HepG2 (cell line): ENCODE measurements around the gene COG1. TPM values are rescaled to one million over a fixed set of nuclear protein-coding genes. Genes with fewer than 3 reads are reported as not detected.

Experiments
- ARNT2 ChIP-seq: sonication (generic); formaldehyde crosslinking; IDR thresholded peaks from 2 replicates; pipeline ENCODE4 v1.8.0; 2022; ENCODE audit warnings: mild to moderate bottlenecking, low read depth, missing genetic modification reagents, moderate library complexity
- CSRNP1 ChIP-seq: sonication (generic); formaldehyde crosslinking; IDR thresholded peaks from 2 replicates; pipeline ENCODE4 v1.8.1; 2023; ENCODE audit warnings: mild to moderate bottlenecking, missing genetic modification reagents
- DMAP1 ChIP-seq: IDR thresholded peaks from 2 replicates; pipeline ENCODE4 v1.6.1; 2016
- FOSL1 ChIP-seq: sonication (generic); formaldehyde crosslinking; IDR thresholded peaks from 2 replicates; pipeline ENCODE4 v1.9.0; 2021; ENCODE audit warnings: missing genetic modification reagents, borderline replicate concordance
- GATAD2A ChIP-seq: IDR thresholded peaks from 2 replicates; pipeline ENCODE4 v1.6.1; 2016
- GLI4 ChIP-seq: sonication (generic); formaldehyde crosslinking; IDR thresholded peaks from 2 replicates; pipeline ENCODE4 v1.5.1; 2020; ENCODE audit warnings: missing genetic modification reagents, mild to moderate bottlenecking, moderate library complexity, borderline replicate concordance
- GMEB1 ChIP-seq: sonication (generic); formaldehyde crosslinking; IDR thresholded peaks from 2 replicates; pipeline ENCODE4 v1.5.1; 2020; ENCODE audit warnings: missing genetic modification reagents, mild to moderate bottlenecking, borderline replicate concordance
- HDAC2 ChIP-seq: sonication (generic); formaldehyde crosslinking; IDR thresholded peaks from 2 replicates; pipeline ENCODE4 v1.4.0; 2020; ENCODE audit warnings: missing genetic modification reagents
- HNRNPK ChIP-seq: fragments of 200-400 bp; formaldehyde crosslinking; IDR thresholded peaks from 2 replicates; pipeline ENCODE4 v1.6.1; 2018; ENCODE audit warnings: low read length, low read depth, moderate library complexity, mild to moderate bottlenecking; ENCODE audit not compliant: poor library complexity, severe bottlenecking
- IRF2 ChIP-seq: IDR thresholded peaks from 2 replicates; pipeline ENCODE4 v1.6.1; 2018; ENCODE audit warnings: missing genetic modification reagents, missing compliant biosample characterization
- SAP130 ChIP-seq: IDR thresholded peaks from 2 replicates; pipeline ENCODE4 v1.6.1; 2016; ENCODE audit warnings: low read depth
- SMC3 ChIP-seq: IDR thresholded peaks from 2 replicates; pipeline ENCODE4 v1.6.1; 2011; ENCODE audit warnings: low read length, improper control_type of control experiment
- SOX5 ChIP-seq: IDR thresholded peaks from 2 replicates; pipeline ENCODE4 v1.6.1; 2016; ENCODE audit warnings: borderline replicate concordance
- STAG1 ChIP-seq: sonication (generic); formaldehyde crosslinking; IDR thresholded peaks from 2 replicates; pipeline ENCODE4 v1.4.0; 2020; ENCODE audit warnings: missing genetic modification reagents
- TEAD2 ChIP-seq: sonication (generic); formaldehyde crosslinking; IDR thresholded peaks from 2 replicates; pipeline ENCODE4 v1.9.0; 2021; ENCODE audit warnings: missing genetic modification reagents
- TMF1 ChIP-seq: sonication (generic); formaldehyde crosslinking; IDR thresholded peaks from 2 replicates; pipeline ENCODE4 v1.8.1; 2022; ENCODE audit warnings: low read depth, missing genetic modification reagents
- ZBTB7B ChIP-seq: sonication (generic); formaldehyde crosslinking; IDR thresholded peaks from 2 replicates; pipeline ENCODE4 v1.4.0; 2020; ENCODE audit warnings: missing genetic modification reagents
- ZFY ChIP-seq: sonication (generic); formaldehyde crosslinking; IDR thresholded peaks from 2 replicates; pipeline ENCODE4 v1.4.0; 2020; ENCODE audit warnings: missing genetic modification reagents
- ZMAT3 ChIP-seq: sonication (generic); formaldehyde crosslinking; conservative IDR thresholded peaks from 2 replicates; pipeline ENCODE4 v1.7.0; 2021; ENCODE audit warnings: missing genetic modification reagents
- ZNF20 ChIP-seq: sonication (generic); formaldehyde crosslinking; IDR thresholded peaks from 2 replicates; pipeline ENCODE4 v1.4.0; 2020; ENCODE audit warnings: mild to moderate bottlenecking, moderate library complexity, missing genetic modification reagents
- ZNF781 ChIP-seq: sonication (generic); formaldehyde crosslinking; IDR thresholded peaks from 2 replicates; pipeline ENCODE4 v1.5.1; 2020; ENCODE audit warnings: borderline replicate concordance, mild to moderate bottlenecking, missing genetic modification reagents; ENCODE audit errors: not compliant biosample characterization
- ZNF850 ChIP-seq: sonication (generic); formaldehyde crosslinking; conservative IDR thresholded peaks from 2 replicates; pipeline ENCODE4 v1.9.0; 2021; ENCODE audit warnings: mild to moderate bottlenecking, missing genetic modification reagents
- polyA plus RNA-seq, 8 experiments: library from polyadenylated mRNA; depleted of rRNA in 3 of 8; stranded (reverse) in 7 of 8; unstranded in 1 of 8; fragments of >200 nt; fragmentation: Illumina TruSeq in 4 of 8; extraction: Trizol in 4 of 8; gene quantifications; 2 replicates each; pipeline versions ENCODE4 v1.2.1 to v1.2.3, GENCODE V29; 2011 to 2016; ENCODE audit warnings: low read depth in 4 of 8, missing spikeins in 1 of 8, mixed read lengths in 1 of 8; ENCODE audit not compliant: insufficient read depth in 1 of 8
- total RNA-seq, 5 experiments: library from RNA; depleted of rRNA; stranded (reverse); fragments of >200 nt; fragmentation: Illumina TruSeq; extraction: Trizol; gene quantifications; 2 replicates each; pipeline ENCODE4 v1.2.3, GENCODE V29; 2016; ENCODE audit warnings: low read depth in 1 of 5
- TF ChIP-seq, protein P1 (sequence below): IDR thresholded peaks from 2 replicates; pipeline ENCODE4 v1.6.1; 2018; ENCODE audit warnings: missing genetic modification reagents, mild to moderate bottlenecking, missing compliant biosample characterization
- TF ChIP-seq, protein P2 (sequence below): sonication (generic); formaldehyde crosslinking; IDR thresholded peaks from 2 replicates; pipeline ENCODE4 v1.5.1; 2020; ENCODE audit warnings: missing genetic modification reagents, mild to moderate bottlenecking, borderline replicate concordance

Gene COG1
- total and polyA plus RNA-seq, 2 of the 13 experiments (the other 11 are each of a cell fraction or from before 2014, with no cell fraction given), result 36.6 to 39.7 TPM

DNA sequence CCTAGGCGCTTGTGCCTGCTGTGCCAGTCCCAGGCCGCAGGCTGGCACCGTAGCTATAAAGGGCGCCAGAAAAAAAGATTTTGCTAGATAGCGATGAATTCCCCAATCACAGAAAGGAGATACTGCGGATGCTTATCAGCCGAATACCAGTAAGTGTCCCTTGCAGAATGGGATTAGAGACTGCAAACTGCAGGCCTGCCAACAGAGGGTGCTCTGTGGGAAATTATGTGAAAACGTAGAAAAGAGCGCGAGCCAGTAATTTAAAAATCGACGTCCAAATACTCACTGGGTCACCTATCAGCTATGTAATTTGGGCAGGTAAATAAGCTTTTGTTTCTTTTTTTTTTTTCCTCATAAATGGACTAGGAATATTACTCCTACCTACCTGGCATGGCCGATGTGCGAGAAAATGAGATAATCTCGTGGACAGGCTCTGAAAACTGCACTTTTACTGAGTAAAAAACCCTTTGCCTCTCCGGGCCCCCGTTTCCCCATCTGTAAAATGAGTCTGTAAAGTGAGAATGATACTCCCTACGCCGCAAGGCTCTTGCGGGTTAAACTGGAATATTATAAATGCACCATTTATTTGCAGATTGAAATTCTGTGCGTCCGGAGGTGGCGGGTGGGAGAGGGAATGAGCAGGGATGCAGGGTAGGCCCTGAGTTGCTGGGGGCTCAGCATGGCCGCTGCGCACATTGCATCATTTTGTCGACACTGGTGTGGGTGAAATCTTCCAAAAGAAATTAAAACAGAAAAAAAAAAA lies 1.2 kb upstream of the COG1 start (continued):
- peak; percentile 54; the same call in 1 of the 2 replicates for TF ChIP-seq CSRNP1 (CRISPR knock-in tag)
- no peak for TF ChIP-seq ZNF850 (CRISPR knock-in tag)
- no peak for TF ChIP-seq FOSL1 (CRISPR knock-in tag)
- TF ChIP-seq, protein P1, sequence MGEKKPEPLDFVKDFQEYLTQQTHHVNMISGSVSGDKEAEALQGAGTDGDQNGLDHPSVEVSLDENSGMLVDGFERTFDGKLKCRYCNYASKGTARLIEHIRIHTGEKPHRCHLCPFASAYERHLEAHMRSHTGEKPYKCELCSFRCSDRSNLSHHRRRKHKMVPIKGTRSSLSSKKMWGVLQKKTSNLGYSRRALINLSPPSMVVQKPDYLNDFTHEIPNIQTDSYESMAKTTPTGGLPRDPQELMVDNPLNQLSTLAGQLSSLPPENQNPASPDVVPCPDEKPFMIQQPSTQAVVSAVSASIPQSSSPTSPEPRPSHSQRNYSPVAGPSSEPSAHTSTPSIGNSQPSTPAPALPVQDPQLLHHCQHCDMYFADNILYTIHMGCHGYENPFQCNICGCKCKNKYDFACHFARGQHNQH (CRISPR knock-in tag), result 0 out of 2 replicates have a peak, but pooled peaks have one; percentile 53
- TF ChIP-seq, protein P2, sequence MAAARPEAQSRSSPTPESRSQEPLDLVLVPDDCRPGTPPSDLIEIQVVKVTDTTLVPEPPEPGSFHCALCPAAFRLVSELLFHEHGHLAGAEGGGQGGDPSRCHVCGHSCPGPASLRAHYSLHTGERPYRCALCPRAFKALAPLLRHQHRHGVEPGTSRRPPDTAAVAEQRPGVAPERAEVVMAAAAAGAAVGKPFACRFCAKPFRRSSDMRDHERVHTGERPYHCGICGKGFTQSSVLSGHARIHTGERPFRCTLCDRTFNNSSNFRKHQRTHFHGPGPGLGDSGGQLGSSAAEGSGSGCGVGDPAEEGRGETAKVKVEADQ (CRISPR knock-in tag), result 0 out of 2 replicates have a peak, but pooled peaks have one; percentile 27
- TF ChIP-seq ZNF20 (CRISPR knock-in tag), result 0 out of 2 replicates have a peak, but pooled peaks have one; percentile 52
- TF ChIP-seq DMAP1 (CRISPR knock-in tag), result peak; percentile 49; the same call in 1 of the 2 replicates
- TF ChIP-seq ZFY (CRISPR knock-in tag), result peak; percentile 40
- TF ChIP-seq ARNT2 (CRISPR knock-in tag), result 0 out of 2 replicates have a peak, but pooled peaks have one; percentile 31
- TF ChIP-seq HNRNPK, result no peak
- no peak for TF ChIP-seq TEAD2
- TF ChIP-seq GLI4, result 0 out of 2 replicates have a peak, but pooled peaks have one; percentile 11
- peak; percentile 47 for TF ChIP-seq ZNF781
- TF ChIP-seq SMC3, result peak; percentile 77
- TF ChIP-seq SOX5 (CRISPR knock-in tag), result peak; percentile 28; the same call in 1 of the 2 replicates
- TF ChIP-seq ZBTB7B, result peak; percentile 12; the same call in 1 of the 2 replicates
- 0 out of 2 replicates have a peak, but pooled peaks have one; percentile 30 for TF ChIP-seq TMF1 (CRISPR knock-in tag)
- TF ChIP-seq STAG1 (CRISPR knock-in tag), result peak; percentile 77
- peak; percentile 34; the same call in 1 of the 2 replicates for TF ChIP-seq HDAC2 (CRISPR knock-in tag)
- TF ChIP-seq GMEB1 (CRISPR knock-in tag), result peak; percentile 17; the same call in 1 of the 2 replicates
- peak; percentile 67 for TF ChIP-seq GATAD2A (CRISPR knock-in tag)
- TF ChIP-seq SAP130 (CRISPR knock-in tag), result peak; percentile 71
- no peak for TF ChIP-seq ZMAT3 (CRISPR knock-in tag)
- peak; percentile 52; the same call in 1 of the 2 replicates for TF ChIP-seq IRF2
